K562 (cell line): ENCODE measurements around the gene SLC39A5. TPM values are rescaled to one million over a fixed set of nuclear protein-coding genes. Genes with fewer than 3 reads are reported as not detected.

Experiments
- ATAC-seq: fragments of 200-7000 bp; cut with Tn5 transposase; 3 replicates; pipeline ENCODE4 v1.9.1; 2020; ENCODE audit warnings: moderate library complexity
- BruUV-seq: library from RNA; stranded (reverse); fragments of 400-500 nt; replicated peaks from 2 replicates; lab custom pipeline; 2021; lab: Mats Ljungman, UMichigan
- CTCF ChIA-PET: fragments of 300-600 bp; formaldehyde crosslinking; extraction: SDS; loops from one replicate; lab custom pipeline; 2021; ENCODE audit warnings: low intra/inter-chr PET ratio; lab: Yijun Ruan, JAX
- POLR2A ChIA-PET: fragments of 300-600, 350-650 bp; sonication (Branson Sonifier 250); formaldehyde crosslinking; extraction: SDS; loops from one replicate; lab custom pipeline; 2021; ENCODE audit warnings: antibody characterized with exemption, inconsistent platforms; lab: Yijun Ruan, JAX
- DNase-seq, 4 experiments: peaks; one replicate each; pipeline versions ENCODE4 v3.0.0 to v3.0.0-alpha.2; 2011 to 2018; ENCODE audit warnings: low spot score in 3 of 4, mixed read lengths in 3 of 4; ENCODE audit errors: extremely low read depth in 1 of 4
- FAIRE-seq: peaks from 2 replicates; lab custom pipeline; 2011; peaks lifted over from hg19 to GRCh38; lab: Jason Lieb, UNC
- H2AFZ ChIP-seq: 2 replicates; pipeline ENCODE4 v1.6.0; 2011; ENCODE audit warnings: low read depth, low read length, control low read depth, inconsistent platforms
- H3K27ac ChIP-seq: fragments of 200-600 bp; 3 replicates; pipeline ENCODE4 v1.8.0; 2011; ENCODE audit warnings: low read depth, mild to moderate bottlenecking, control low read depth, inconsistent platforms, low read length, moderate library complexity, mixed read lengths; ENCODE audit errors: extremely low read depth
- H3K27me3 ChIP-seq, 2 experiments: fragments of 300-600 bp in 1 of 2; 2 replicates in 1 of 2; 3 replicates in 1 of 2; pipeline versions ENCODE4 v1.6.0 to v1.8.0; 2011; ENCODE audit warnings: inconsistent platforms in 2 of 2, low read length in 2 of 2, mild to moderate bottlenecking in 1 of 2, mixed read lengths in 1 of 2, moderate library complexity in 1 of 2; ENCODE audit not compliant: control insufficient read depth in 2 of 2, insufficient read depth in 2 of 2
- H3K36me3 ChIP-seq: fragments of 300-600 bp; 3 replicates; pipeline ENCODE4 v1.8.0; 2011; ENCODE audit warnings: mild to moderate bottlenecking, low read length, inconsistent platforms; ENCODE audit not compliant: control insufficient read depth, insufficient read depth
- H3K4me1 ChIP-seq, 2 experiments: fragments of 200-600 bp in 1 of 2; replicated peaks in 1 of 2; 2 replicates in 1 of 2; 3 replicates in 1 of 2; pipeline versions ENCODE4 v1.5.1 to v1.8.0; 2011; ENCODE audit warnings: inconsistent platforms in 2 of 2, low read length in 2 of 2, mild to moderate bottlenecking in 1 of 2, mixed read lengths in 1 of 2, moderate library complexity in 1 of 2; ENCODE audit not compliant: control insufficient read depth in 2 of 2, insufficient read depth in 2 of 2
- H3K4me2 ChIP-seq: 2 replicates; pipeline ENCODE4 v1.6.1; 2011; ENCODE audit warnings: low read length, control low read depth, inconsistent platforms, mixed read lengths; ENCODE audit not compliant: insufficient read depth
- H3K4me3 ChIP-seq: fragments of 200-600 bp; sonication (generic), shearing (Covaris generic); 2 replicates; pipeline ENCODE4 v1.5.1; 2016; ENCODE audit warnings: control low read depth, inconsistent platforms
- H3K79me2 ChIP-seq: fragments of 200-600 bp; 3 replicates; pipeline ENCODE4 v1.8.0; 2011; ENCODE audit warnings: low read length, inconsistent platforms; ENCODE audit not compliant: control insufficient read depth, insufficient read depth
- H3K9ac ChIP-seq, 2 experiments: 2 replicates each; pipeline versions ENCODE4 v1.6.0 to v1.6.1; 2011; ENCODE audit warnings: low read depth in 2 of 2, low read length in 2 of 2, control low read depth in 1 of 2, inconsistent platforms in 1 of 2, mild to moderate bottlenecking in 1 of 2, mixed read lengths in 1 of 2; ENCODE audit not compliant: insufficient read depth in 1 of 2
- H3K9me1 ChIP-seq: one replicate; pipeline ENCODE4 v1.6.0; 2011; ENCODE audit warnings: inconsistent platforms, mild to moderate bottlenecking, low read length, moderate library complexity; ENCODE audit not compliant: control insufficient read depth, insufficient read depth
- H3K9me3 ChIP-seq: replicated peaks from 2 replicates; pipeline ENCODE4 v1.5.1; 2011; ENCODE audit warnings: low read depth, low read length, inconsistent platforms; ENCODE audit not compliant: control insufficient read depth, insufficient read depth
- H4K20me1 ChIP-seq: replicated peaks from 2 replicates; pipeline ENCODE4 v1.6.1; 2011; ENCODE audit warnings: low read length, inconsistent platforms, mixed read lengths; ENCODE audit not compliant: control insufficient read depth, insufficient read depth
- KLF1 ChIP-seq: fragments of 450-650 bp; IDR thresholded peaks from 2 replicates; pipeline ENCODE4 v1.6.1; 2016; ENCODE audit warnings: missing genetic modification characterization, missing compliant biosample characterization
- NR3C1 ChIP-seq: sonication (generic); formaldehyde crosslinking; IDR thresholded peaks from 2 replicates; pipeline ENCODE4 v1.8.1; 2022; ENCODE audit warnings: missing genetic modification reagents
- POLR2G ChIP-seq: fragments of 200-400 bp; formaldehyde crosslinking; IDR thresholded peaks from 2 replicates; pipeline ENCODE4 v1.6.1; 2017; ENCODE audit warnings: low read depth, mild to moderate bottlenecking, antibody characterized with exemption, low read length, moderate library complexity
- SIN3B ChIP-seq: fragments of 450-650 bp; IDR thresholded peaks from 2 replicates; pipeline ENCODE4 v1.6.1; 2017; ENCODE audit warnings: low read depth, mild to moderate bottlenecking, moderate library complexity
- WGBS: fragments of 100-300 bp; shearing (Covaris generic); methylation state at CpG from one replicate; pipeline ENCODE4 v1.1.6; 2016; ENCODE audit warnings: low coverage, mixed read lengths; ENCODE audit not compliant: insufficient coverage; ENCODE audit errors: missing lambda C conversion rate; 5-methylcytosine and 5-hydroxymethylcytosine counted together
- in situ Hi-C: fragments of 300-500 bp; cut with MboI; formaldehyde crosslinking; loops from 4 replicates; pipeline ENCODE4 v1.15.0; 2018; ENCODE audit warnings: inconsistent platforms, mixed read lengths
- intact Hi-C: fragments of 100-400 bp; cut with micrococcal nuclease; formaldehyde crosslinking; loops from 2 replicates; pipeline ENCODE4 v1.14.2; 2022
- polyA plus RNA-seq, 8 experiments: library from polyadenylated mRNA; depleted of rRNA in 4 of 8; stranded (reverse) in 5 of 8; unstranded in 3 of 8; fragments of >200 nt; fragmentation: Nextera tagmentation in 2 of 8; fragmentation: Illumina TruSeq in 1 of 8; extraction: Ambion mirVana in 2 of 8; extraction: Trizol in 1 of 8; gene quantifications; 2 replicates each; pipeline versions ENCODE4 v1.2.1 to v1.2.3, GENCODE V29; 2011 to 2014; ENCODE audit warnings: inconsistent platforms in 1 of 8, missing spikeins in 1 of 8
- total RNA-seq, 7 experiments: library from RNA; depleted of rRNA in 6 of 7; stranded (reverse); fragments of >200 nt in 6 of 7; fragmentation: Illumina TruSeq in 2 of 7; extraction: Trizol in 2 of 7; gene quantifications; 2 replicates each; pipeline versions ENCODE4 v1.2.1 to v1.2.3, GENCODE V29; 2011 to 2021; ENCODE audit warnings: low replicate concordance in 1 of 7

The SLC39A5 gene
- total and polyA plus RNA-seq, 9 of the 15 experiments (the other 6 are each of a cell fraction or from before 2014, with no cell fraction given) = 0.08 to 0.10 TPM; not detected in 7

DNA sequence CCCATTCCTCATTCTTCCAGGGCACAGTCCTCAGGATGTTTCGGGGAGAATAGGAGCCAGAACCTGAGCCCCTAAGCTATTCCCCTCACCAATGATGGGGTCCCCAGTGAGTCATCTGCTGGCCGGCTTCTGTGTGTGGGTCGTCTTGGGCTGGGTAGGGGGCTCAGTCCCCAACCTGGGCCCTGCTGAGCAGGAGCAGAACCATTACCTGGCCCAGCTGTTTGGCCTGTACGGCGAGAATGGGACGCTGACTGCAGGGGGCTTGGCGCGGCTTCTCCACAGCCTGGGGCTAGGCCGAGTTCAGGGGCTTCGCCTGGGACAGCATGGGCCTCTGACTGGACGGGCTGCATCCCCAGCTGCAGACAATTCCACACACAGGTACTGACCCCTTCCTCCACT, 1.3 kb downstream of the SLC39A5 start:
- no peaks in the 10 kb centered on the region for H3K79me2 ChIP-seq
- ATAC-seq (no peak), DNase-seq (no peak), FAIRE-seq (no peak)
- H3K4me1 ChIP-seq = peaks cover 14 to 18% of the 10 kb centered on the region in 2 experiments; a peak in 4 of 5 replicates
- H2AFZ ChIP-seq = no peak overlapping the region
- WGBS = 76% methylated on average over 11 of the region's 11 CpGs
- H3K4me3 ChIP-seq = no peak overlapping the region
- H3K9me3 ChIP-seq = no peaks in the 10 kb centered on the region
- no peaks in the 10 kb centered on the region for H3K27me3 ChIP-seq
- no peak overlapping the region for H3K4me2 ChIP-seq
- peak overlapping the region in 1 of 2 experiments; percentile 32; a peak in 1 of 4 replicates for H3K9ac ChIP-seq
- BruUV-seq = no TSS peak
- in situ Hi-C loops = no loop called here
- ChIA-PET POLR2A (interaction anchor here (0.7 to 2.0 kb wide), 6 partner anchors 9 to 447 kb away, joined by 3 to 6 read pairs (median 4); partner anchors contain the start of gene RNF41), CTCF (no interaction called here)
- H4K20me1 ChIP-seq = no peaks in the 10 kb centered on the region
- H3K27ac ChIP-seq = no peak overlapping the region
- peaks cover 6% of the 10 kb centered on the region; the same call in 2 of the 3 replicates for H3K36me3 ChIP-seq
- H3K9me1 ChIP-seq = no peaks in the 10 kb centered on the region
- no peak for TF ChIP-seq KLF1 (tag)
- no peak for TF ChIP-seq NR3C1 (CRISPR knock-in tag)
- intact Hi-C loops = no loop called here

DNA sequence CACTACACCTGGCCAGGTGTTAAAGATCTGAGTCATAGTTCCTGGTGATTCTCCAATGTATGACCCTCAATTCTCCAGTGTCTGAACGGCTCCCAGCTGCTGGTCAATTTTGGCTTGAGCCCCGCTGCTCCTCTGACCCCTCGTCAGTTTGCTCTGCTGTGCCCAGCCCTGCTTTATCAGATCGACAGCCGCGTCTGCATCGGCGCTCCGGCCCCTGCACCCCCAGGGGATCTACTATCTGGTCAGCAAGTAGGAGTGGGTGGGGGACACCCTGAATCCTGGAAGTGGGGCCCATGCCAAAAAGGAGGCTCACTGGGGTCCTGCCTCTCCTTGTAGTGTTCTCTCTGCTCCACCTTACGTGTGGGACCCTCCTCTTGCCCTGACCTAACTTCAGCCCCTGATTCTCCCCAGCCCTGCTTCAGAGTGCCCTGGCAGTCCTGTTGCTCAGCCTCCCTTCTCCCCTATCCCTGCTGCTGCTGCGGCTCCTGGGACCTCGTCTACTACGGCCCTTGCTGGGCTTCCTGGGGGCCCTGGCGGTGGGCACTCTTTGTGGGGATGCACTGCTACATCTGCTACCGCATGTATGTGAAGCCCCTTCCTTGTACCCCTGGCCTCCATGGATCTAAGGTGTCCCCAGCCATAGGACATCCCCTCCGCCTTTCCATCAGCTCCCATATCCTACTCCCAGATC, 5.0 kb downstream of the SLC39A5 start:
- H3K79me2 ChIP-seq = no peaks in the 10 kb centered on the region
- H2AFZ ChIP-seq = no peak overlapping the region
- no peaks in the 10 kb centered on the region for H3K9me3 ChIP-seq
- peak; percentile 12; the same call in 1 of the 3 replicates for ATAC-seq
- H3K27ac ChIP-seq = no peak overlapping the region
- peak overlapping the region in 1 of 2 experiments; percentile 76; a peak in 2 of 4 replicates for H3K9ac ChIP-seq
- no peaks in the 10 kb centered on the region for H4K20me1 ChIP-seq
- H3K4me3 ChIP-seq = no peak overlapping the region
- no peak for FAIRE-seq
- peak overlapping the region; percentile 46; the same call in 1 of the 2 replicates for H3K4me2 ChIP-seq
- H3K9me1 ChIP-seq = no peaks in the 10 kb centered on the region
- no TSS peak for BruUV-seq
- 28% methylated on average over 15 of the region's 16 CpGs for WGBS
- H3K36me3 ChIP-seq = peaks cover 10% of the 10 kb centered on the region; the same call in 1 of the 3 replicates
- POLR2A ChIA-PET = interaction anchor here (0.6 to 3.2 kb wide), 6 partner anchors 12 to 59 kb away, joined by 3 to 12 read pairs (median 5); partner anchors contain the start of gene ANKRD52
- in situ Hi-C loops (no loop called here), intact Hi-C loops (no loop called here)
- TF ChIP-seq SIN3B (no peak), POLR2G (peak; percentile 37; the same call in 1 of the 2 replicates)
- DNase-seq = no peak
- peaks cover 6 to 29% of the 10 kb centered on the region in 2 experiments; a peak in 3 of 5 replicates for H3K4me1 ChIP-seq
- H3K27me3 ChIP-seq = no peaks in the 10 kb centered on the region
- CTCF ChIA-PET = no interaction called here
